Brain microvascular endothelial cell (primary cell): ENCODE results near the gene ZNF423.

Experiments used
- DNase-seq: peaks from one replicate; pipeline ENCODE4 v3.0.0-alpha.2; 2020
- H3K27ac ChIP-seq: fragments of 250-450 bp; sonication (Bioruptor Pico); 2 replicates; pipeline ENCODE4 v1.5.1; 2020; ENCODE audit warnings: mild to moderate bottlenecking, moderate library complexity
- H3K27me3 ChIP-seq: fragments of 250-450 bp; sonication (Bioruptor Pico); replicated peaks from 2 replicates; pipeline ENCODE4 v1.5.1; 2020; ENCODE audit warnings: mild to moderate bottlenecking
- H3K36me3 ChIP-seq: fragments of 250-450 bp; sonication (Bioruptor Pico); replicated peaks from 2 replicates; pipeline ENCODE4 v1.5.1; 2020; ENCODE audit warnings: mild to moderate bottlenecking
- H3K4me3 ChIP-seq: 2 replicates; pipeline ENCODE4 v1.5.1; 2011; ENCODE audit warnings: low read depth, mild to moderate bottlenecking, control low read depth, low read length, moderate library complexity
- in situ Hi-C: cut with HindIII; loops from 2 replicates; pipeline ENCODE4 v1.10.0; 2017; ENCODE audit warnings: low sequenced_read_pairs, low pct_ligation_motif_present
- TF ChIP-seq, protein P1 (sequence below): IDR thresholded peaks from 2 replicates; pipeline ENCODE4 v1.5.1; 2011; ENCODE audit warnings: low read depth, mild to moderate bottlenecking, moderate library complexity, low read length, control low read depth, inconsistent platforms; ENCODE audit errors: missing control alignments

ZNF423 gene

GRCh38 chr16:49578435-49579024 is 277.4 kb downstream of the ZNF423 start:
- Histone ChIP-seq H3K36me3 (no peaks in the 10 kb centered on the region), H3K4me3 (no peak overlapping the region), H3K27ac (no peak overlapping the region), H3K27me3 (no peaks in the 10 kb centered on the region)
- no peak for DNase-seq
- in situ Hi-C loops = no loop called here
- TF ChIP-seq, protein P1, sequence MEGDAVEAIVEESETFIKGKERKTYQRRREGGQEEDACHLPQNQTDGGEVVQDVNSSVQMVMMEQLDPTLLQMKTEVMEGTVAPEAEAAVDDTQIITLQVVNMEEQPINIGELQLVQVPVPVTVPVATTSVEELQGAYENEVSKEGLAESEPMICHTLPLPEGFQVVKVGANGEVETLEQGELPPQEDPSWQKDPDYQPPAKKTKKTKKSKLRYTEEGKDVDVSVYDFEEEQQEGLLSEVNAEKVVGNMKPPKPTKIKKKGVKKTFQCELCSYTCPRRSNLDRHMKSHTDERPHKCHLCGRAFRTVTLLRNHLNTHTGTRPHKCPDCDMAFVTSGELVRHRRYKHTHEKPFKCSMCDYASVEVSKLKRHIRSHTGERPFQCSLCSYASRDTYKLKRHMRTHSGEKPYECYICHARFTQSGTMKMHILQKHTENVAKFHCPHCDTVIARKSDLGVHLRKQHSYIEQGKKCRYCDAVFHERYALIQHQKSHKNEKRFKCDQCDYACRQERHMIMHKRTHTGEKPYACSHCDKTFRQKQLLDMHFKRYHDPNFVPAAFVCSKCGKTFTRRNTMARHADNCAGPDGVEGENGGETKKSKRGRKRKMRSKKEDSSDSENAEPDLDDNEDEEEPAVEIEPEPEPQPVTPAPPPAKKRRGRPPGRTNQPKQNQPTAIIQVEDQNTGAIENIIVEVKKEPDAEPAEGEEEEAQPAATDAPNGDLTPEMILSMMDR = no peak

- DNase-seq = no peak
- Histone ChIP-seq H3K27ac (no peak overlapping the region), H3K27me3 (no peaks in the 10 kb centered on the region), H3K4me3 (no peak overlapping the region), H3K36me3 (no peaks in the 10 kb centered on the region)
- in situ Hi-C loops = no loop called here
- TF ChIP-seq, protein P1 = no peak
Measured at GRCh38 chr16:49578018-49578417, 277.9 kb downstream of the ZNF423 start.

- no peak overlapping the region for H3K27ac ChIP-seq
- H3K27me3 ChIP-seq = no peaks in the 10 kb centered on the region
- no peaks in the 10 kb centered on the region for H3K36me3 ChIP-seq
- no peak overlapping the region for H3K4me3 ChIP-seq
- in situ Hi-C loops = no loop called here
- TF ChIP-seq, protein P1 = no peak
- no peak for DNase-seq
Measured at GRCh38 chr16:49576941-49577340, 279.0 kb downstream of the ZNF423 start.

DNA sequence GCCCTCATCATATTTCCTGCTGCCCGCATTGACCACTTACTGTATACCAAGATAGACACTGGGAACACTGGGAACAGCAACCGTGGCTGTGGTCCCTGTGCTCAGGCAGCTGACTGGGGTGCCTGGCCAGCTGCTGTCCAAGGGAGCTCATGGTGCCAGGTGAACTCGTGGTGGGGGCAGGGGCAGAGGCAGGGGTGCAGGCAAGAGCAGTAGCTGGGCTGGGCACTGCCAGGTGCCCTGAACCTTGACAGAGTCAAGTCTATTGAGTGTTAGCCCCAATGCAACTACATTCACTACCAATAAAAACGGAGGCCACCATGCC is 279.8 kb downstream of the ZNF423 start:
- TF ChIP-seq, protein P1 = no peak
- DNase-seq = no peak
- H3K27ac ChIP-seq = no peak overlapping the region
- H3K4me3 ChIP-seq = no peak overlapping the region
- H3K27me3 ChIP-seq = no peaks in the 10 kb centered on the region
- H3K36me3 ChIP-seq = no peaks in the 10 kb centered on the region
- in situ Hi-C loops = no loop called here

DNA sequence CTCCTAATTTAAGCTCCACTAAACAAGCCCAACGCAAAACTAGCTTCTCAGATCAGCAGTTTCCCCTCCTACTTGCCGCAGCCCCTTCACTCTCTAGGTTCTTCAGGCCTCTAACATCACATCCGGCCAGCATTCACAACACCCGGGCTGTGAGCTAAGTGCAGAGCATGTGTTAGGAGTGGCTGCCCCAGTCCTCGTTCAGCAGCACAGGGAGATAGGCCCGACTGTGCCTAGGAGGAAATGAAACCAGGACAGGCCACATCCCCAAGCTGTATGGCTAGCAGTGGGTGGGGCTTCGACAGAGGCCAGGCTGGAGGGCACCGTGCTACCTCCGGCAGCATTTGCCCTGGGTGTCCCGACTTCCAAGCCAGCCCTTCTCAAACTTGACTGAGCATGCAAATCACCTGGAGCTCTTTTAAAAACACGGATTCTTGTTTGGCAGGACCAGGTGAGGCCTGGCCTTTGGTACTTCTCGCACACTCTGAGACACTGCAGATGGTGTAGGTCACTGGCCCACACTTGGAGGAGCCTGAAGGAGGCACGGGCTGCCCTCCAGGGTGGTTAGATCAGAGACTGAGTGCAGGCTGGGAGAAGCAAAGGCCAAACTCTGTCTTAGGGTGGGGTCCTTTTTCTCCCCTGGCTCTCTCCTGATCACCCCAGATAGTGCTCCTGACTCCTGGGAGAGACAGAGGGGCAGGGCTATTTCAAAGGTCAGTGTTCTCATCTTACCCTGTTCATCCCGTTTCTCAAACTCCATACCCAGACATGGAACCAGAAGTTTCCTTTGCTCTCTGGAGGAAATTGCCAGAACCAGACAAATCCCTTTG is 280.4 kb downstream of the ZNF423 start:
- Histone ChIP-seq H3K4me3 (no peak overlapping the region), H3K27ac (no peak overlapping the region), H3K36me3 (no peaks in the 10 kb centered on the region), H3K27me3 (no peaks in the 10 kb centered on the region)
- TF ChIP-seq, protein P1 = no peak
- DNase-seq = no peak
- in situ Hi-C loops = no loop called here
